GM18520 (cell line): ENCODE data around the gene RNF166.
"Not testable (repeated sequence)": the region's sequence is repeated elsewhere in the genome, so short reads cannot be mapped to it uniquely, and the experiment has no call there.

Experiments
- ATAC-seq: cut with Tn5 transposase; IDR thresholded peaks from one replicate; pipeline ENCODE4 v1.9.1; 2021; ENCODE audit not compliant: unreplicated experiment

The RNF166 gene

DNA sequence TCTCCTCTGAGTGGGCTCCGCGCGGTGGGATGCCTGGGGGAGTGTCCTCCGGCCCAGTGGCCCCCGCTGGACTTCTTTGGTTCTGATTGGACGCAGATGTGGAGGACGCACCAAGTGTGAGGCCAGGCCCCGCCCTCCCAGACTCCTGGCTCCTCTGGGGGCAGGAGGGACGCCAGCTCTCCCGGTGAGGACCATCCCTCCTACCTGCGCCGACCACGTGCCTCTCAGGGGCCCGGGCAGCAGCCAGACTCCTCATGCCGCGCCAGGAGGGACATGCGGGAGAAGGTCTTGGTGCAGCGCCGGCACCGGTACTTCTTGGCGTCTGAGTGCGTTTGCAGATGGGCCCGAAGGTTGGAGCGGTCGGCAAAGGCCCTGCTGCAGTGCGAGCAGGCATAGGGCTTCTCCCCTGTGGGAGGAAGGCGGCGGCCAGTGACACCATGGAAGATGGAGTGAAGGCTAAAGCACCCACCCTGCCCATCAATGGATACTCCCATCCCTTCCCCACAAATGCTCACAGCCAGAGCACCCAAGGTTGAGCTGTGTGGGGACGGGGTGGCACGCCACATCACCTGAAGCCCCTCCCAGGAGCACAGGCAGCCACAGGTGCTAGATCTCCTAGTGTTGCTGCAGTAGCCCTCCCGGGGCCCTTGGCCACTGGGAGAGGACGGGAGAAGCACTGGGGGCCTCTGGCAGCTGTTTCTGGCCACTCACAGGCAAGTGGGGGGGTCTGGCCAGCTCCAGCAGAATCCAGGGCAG is 27.8 kb downstream of the RNF166 start:
- no peak for ATAC-seq

DNA sequence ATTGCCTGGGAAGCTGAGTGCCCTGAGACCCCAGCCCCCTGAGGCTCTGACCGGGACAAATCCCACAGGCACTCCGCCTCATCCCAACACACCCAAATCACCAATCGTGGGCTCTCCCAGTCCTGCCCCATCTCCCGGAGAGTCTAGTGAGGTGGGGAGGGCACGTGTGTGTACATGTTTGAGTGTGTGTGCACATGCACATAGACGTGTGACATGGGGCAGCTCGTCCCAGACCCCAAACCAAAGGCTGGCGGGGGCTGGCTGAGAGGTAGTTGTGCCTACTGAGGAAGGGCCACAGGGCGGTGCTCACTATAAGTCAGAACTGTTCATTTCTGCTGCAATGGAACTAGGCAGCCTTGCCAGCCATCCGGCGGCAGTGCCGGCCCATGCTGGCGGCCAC is 28.5 kb downstream of the RNF166 start:
- no peak for ATAC-seq

DNA sequence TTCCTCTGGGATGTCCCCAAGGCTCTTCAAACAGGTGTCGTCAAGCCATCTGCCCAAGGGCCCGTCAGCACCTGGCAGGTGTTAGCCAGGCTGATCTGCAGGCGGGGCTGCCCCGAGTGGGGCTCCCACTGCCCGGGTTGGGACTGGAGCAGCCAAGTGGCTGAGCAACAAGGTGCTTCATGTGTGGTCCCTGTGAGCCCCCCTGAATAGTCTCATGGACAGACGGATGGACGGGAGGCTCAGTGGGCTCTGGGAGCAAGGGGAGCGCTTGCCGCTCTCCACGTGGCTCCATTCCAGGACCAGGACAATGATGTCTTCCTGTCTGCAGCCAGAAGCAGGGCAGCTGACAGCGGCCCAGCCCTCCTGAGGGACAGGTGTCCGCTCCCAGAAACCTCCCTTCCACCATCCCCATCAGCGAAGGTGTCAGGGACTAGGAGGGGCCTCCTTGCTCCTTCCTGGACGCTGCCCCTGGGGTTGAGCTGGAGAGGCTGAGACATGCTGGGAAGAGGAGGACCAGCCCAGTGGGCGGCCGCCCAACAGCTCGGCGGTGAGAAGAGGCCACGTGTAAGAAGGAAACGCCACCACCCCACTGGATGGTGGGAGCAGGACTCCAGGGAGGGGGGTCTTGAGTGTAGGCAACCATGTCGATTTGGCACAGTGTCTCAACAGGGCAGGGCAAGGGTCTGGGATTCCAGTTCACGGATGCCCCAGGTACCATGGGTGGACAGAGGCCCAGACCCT is 29.5 kb downstream of the RNF166 start:
- ATAC-seq = no peak

DNA sequence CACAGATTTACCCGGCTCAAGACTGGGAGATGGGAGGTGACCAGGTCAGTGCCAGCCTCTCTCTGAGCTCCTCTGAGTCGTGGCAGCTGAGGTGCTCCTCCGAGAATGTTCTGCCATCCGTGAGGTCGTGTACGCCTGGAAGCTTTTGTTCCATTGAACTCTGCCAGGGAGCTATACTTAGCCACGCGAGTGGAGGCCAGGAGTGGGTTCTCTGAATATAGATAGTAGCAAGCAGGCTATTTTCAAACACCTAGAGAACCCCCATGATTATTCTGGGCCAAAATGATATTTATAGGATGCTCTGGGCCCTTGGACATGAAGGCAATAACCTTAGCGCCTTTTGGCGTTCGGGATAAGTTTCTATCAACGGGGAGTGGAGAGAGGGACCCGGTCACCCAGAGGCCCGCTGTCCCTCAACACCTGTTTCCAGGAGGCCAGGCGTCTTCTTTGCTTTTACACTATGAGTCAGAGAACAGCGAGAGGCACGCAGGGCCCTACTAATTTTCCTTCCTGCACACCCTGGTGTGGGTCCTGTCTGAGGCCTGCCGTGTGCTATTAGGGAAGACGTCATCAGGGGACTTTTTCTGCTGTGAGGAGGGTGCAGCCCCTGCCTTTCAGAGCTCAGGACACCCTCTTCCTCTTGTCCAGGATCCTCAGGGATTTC is 32.4 kb downstream of the RNF166 start:
- ATAC-seq = no peak

DNA sequence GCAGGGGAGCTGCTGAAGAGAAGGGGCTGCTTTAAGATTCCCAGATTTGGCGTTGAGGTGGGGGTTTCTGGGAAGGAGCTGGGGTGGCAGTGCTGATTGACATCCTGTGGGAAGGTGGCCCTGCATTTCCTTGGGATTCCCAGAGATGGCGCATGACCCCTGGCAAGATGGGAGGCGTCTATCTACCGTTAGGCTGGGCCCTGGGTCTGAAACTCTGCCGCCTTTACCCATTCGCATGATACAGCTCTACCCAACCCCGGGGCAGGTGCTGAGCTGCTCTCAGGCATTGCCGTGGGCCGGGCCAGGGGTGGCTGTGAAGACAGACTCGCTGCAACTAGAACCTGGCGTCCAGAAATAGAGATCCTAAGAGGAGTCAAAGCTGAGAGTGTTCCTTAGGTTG is 33.4 kb downstream of the RNF166 start:
- no peak for ATAC-seq

DNA sequence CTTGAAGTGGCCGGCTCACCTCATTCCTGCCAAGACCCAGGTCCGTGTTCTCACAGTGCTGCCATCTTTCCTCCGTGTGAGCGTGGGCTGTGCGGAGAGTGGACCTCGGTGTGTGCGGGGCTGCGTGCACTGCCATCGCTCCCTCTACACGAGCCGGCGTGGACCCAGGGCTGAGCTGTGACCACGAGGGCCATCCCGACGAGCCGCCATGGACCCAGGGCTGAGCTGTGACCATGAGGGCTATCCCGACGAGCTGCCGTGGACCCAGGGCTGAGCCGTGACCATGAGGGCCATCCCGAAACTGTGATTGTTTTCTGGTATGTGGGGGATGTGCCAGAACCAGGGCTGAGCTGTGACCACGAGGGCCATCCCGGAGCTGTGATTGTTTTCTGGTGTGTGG is 34.4 kb downstream of the RNF166 start:
- ATAC-seq = no peak

DNA sequence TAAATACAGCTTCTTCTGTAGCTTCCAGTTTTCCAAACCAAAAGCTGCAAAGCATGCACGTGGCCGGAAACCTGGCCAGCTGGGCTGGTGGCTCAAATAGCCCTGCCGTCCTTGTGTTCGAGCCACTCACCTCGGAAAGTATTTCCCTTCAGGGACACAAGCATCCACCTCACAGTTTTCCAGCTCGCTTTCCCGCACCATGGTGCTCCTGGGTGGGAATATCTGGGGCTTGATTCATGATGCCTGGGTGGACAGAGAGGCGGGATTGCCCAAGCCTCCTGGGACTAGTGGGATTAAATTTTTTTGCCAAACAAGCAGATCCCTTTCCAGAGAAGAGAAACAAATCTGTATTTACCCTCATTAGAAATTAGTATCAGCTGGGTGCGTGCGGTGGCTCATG is 36.2 kb downstream of the RNF166 start:
- no peak for ATAC-seq

DNA sequence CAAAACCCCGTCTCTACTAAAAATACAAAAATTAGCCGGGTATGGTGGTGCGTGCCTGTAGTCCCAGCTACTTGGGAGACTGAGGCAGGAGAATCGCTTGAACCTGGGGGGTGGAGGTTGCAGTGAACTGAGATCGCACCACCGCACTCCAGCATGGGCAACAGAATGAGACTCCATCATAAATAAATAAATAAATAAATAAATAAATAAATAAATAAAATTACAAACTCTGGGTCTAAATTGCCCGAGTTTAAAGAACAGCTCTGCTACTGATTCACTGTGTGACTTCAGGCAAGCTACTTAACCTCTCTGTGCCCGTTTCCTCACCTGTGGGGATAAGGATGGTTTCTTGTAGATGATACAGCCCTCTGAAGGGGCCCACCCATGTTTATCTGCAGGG is 36.7 kb downstream of the RNF166 start:
- not testable (repeated sequence) for ATAC-seq

DNA sequence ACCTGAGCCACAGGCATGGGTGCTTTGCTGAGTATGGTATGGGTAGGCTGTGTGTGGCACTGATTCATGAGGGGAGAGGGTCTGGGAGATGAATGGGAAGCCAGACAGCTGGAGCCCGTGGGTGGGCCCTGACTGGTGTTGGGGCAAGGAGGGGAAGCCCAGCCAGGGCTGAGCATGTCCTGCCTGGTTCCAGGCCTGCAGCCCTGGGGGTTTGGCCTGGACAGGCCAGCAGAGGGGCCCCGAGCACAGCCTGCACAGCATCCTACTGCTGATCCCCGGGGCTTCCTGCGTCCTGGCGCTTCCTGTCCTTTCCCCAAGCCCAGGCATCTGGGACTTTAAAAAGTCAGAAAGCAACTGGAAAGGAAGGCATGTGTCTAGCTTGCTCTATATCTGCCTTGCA is 38.7 kb downstream of the RNF166 start:
- ATAC-seq = no peak

DNA sequence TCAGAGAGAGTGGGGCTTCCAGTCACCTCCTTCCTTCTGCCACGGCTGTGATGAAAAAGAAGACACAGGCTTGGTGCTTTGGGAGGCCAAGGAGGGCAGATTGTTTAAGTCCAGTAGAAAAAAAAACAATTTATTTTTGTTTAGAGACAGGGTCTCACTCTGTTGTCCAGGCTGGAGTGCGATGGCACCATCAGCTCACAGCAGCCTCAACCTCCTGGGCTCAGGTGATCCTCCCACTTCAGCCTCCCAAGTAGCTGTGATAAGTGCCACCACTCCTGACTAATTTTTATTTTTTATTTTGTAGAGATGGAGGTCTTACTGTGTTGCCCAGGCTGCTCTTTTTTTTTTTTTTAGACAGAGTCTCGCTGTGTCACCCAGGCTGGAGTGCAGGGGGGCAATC is 40.6 kb downstream of the RNF166 start:
- no peak for ATAC-seq

DNA sequence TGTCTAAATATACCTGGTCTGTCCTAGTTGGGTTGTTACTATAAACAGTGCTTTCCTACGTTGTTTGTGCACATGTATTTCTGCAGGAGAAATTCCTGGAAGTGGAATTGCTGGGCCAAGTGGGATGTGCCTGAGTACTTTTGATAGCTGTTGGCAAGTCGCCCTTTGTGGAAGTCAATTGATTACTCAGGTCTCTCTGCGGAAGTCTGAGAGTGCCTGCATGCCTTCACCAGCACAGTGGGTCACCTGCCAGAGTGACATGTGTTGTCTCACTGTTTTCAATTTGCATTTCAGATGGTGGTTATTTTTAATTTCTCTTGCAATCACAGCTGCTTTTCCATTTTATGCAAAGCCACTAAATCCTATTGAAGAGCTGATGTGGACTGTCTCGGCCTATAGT is 41.1 kb downstream of the RNF166 start:
- no peak for ATAC-seq

DNA sequence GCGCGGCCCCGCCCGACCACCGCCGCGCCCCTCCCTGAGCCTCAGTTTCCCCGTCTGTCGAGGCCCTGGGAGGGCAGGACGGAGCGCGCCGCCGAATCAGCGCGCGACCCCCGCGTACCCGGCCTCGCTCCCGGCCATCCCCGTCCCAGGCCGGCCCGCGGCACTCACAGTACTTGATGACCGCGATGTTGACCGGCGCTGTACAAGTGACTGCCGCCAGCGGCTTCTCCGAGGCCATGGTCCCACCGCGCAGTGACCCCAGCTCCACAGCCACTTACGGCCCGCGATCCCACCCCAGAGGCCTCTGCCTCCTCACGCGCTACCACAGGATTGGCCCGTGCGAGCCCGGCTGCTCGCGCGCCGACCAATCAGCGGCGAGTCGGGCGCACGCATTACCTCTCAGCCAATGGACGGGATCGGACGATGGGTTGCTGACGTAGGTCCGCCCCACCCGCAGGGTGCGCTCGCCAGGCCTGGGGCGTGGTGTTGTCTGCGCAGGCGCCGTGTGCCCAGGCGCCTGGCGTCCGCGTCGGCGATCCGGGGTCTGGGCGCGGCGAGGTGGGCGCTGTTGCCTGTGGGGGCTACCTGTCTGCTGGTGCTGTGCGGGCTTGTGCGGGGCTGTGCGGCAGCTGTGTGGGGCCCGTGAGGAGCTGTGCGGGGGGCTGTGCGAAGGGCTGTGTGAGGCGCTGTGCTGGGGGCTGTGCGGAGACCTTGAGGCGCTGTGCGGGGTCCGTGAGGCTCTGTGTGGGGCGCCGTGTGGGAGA is 43.2 kb downstream of the RNF166 start, which contains the start of gene MVD:
TSS of gene MVD (minus strand) at position 249 of the 764 bp plus-strand sequence. CDS start at position 238, 11 bp downstream.
- peak; percentile 93 for ATAC-seq

DNA sequence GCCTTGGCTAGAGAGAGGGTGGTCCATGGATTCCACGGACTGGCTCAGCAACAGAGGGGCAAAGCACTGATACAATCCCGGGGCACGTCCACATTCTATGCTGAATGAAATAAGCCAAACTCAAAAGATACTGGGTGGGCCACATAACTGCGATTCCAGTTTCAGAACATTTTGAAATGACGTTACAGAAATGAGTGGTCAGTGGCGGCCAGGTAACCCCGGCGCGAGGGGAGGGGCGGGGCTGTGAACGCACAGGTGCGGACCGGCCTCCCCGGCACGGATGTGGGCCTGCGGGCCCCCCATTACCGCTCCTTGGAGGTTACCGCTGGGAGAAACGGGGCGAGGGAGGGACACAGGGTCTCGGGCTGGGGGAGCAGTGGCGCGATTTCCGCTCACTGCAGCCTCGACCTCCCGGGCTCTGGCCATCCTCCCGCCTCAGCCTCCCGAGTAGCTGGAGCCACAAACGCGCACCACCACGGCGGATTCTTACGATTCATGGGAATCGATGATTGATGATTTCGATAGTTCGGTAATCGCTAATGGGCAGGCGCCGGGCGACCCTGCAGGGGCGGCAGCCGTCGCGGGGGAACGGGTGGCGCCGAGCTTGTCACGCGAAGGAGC is 43.9 kb downstream of the RNF166 start:
- peak; percentile 1 for ATAC-seq

DNA sequence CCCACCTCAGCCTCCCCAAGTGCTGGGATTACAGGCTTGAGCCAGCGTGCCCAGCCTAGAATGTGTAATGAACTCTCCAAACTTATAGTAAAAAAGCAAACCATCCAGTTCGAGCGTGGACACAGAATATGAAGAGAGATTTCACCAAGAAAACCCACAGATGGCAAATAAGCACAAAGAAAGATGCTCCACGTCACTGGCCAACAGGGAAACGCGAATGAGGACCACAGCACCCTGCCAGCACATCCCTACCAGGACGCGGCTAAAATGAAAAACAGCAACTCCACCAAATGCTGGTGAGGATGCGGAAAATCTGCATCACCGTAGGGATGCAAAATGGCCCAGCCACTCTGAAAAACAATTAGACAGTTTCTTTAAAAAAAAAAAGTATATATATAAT is 44.7 kb downstream of the RNF166 start:
- no peak for ATAC-seq

DNA sequence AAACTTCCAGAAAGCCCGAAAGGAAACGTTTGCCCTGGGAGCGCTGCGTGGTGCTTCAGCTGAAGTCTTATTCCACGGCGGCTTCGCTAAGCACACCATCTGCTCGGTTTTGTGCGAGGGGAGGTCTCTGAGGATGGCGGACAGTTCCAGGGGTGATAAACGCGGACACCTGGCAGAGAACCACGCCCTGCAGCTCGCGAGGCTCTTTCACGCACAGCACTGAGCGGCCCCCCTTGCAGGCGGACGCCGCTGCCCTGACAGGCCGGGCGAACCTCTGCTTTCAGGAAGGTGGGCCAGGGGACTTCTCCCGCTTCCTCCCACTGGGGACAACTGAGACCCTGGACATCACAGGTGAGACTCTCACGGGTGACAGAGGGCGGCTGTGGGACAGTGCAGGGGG is 47.0 kb downstream of the RNF166 start:
- ATAC-seq = no peak

DNA sequence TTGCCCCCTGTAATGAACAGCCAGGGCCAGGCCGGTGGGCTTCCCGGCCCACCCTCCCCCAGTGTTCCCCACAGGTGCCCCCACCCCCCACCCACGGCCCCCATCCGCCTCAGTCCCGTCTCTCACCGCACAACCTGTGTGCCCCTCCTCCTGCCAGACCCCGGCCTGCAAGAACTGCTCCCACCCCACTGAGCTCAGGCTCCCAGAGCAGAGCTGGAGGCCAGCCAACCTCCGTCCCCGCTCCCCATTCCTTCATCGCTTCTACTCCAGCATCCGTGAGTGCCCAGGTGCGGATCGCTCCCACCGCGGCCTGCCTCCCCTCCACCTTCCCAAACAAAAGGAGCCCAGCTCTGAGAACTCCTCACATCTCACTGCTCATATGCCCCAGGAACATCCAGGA is 47.5 kb downstream of the RNF166 start:
- ATAC-seq = no peak

DNA sequence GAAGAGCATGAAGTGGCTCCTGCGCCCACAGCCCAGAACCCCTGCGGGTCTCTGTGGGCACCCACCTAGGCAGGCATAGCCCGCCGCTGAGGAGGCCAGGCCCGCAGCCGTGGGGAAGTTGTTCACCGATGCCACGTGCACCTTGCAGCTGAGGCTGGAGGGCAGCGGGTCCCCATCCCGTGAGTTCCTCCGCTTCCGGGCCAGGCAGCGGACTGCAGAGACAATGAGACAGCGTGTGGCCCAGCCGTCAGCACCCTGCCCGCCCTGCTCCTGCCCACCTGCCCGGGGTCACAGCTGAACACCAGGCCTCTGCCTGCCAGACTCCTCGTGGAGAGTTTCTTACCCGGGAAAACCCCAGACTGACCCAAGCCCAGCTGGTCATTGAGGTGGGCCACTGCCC is 48.8 kb downstream of the RNF166 start:
- ATAC-seq = no peak

DNA sequence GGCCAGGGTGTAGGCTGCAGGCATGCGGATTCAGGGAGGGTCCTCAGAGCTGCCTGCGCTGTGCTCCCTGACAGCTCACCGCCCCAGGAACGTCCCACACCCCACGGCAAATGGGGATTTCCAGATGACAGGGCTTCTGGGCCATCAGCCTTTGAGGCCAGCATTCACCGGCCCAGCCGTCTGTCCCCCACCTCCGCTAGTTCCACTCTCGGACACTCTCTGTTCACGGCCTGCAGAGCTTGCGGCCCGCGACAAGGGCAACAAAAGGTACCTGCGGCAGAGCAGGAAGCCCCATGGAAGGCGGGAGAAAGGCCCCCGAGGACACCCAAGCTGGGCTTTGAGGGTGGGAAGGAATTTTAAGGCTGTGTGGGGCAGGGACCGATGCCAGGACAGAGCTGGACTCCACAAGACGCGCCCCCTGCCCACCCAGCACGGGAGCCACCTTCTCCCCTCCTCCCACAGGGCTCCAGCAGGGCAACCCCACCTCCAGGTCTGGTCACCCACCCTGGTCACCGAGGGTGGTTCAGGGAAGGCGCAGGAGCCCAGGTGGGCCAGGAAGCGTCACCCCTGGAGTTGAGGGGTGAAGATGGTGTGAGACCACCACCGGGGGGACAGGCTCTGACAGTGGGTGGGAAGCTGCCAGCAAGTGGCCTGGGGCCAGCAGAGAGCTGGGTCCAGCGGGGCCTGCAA is 49.8 kb downstream of the RNF166 start:
- ATAC-seq = no peak

DNA sequence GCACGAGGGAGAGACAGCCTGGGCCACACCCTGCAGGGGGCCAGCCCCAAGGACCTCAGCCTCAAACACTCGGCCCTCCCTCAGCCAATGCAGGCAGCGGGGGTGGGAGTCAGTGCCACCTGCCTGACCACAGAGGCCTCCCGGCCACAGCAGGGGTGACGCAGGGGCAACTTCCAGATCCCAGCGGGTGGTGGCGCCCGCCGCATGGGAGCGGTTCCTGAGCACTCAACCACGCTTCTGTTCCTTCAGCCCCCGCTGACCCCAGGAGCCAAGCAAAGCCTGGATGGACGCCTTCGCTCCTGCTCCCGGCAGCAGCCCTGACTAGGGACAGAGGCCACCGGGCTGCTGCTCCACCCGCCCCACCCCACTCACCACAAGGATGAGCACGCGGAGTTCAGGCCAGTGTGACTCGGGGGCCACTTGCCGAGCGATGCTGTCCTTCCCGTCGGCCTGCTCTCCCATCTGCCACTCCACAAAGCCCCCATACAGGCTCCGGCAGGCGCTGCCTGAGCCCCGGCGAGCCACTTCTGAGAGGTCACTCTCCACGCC is 50.4 kb downstream of the RNF166 start:
- no peak for ATAC-seq
